Measurements from ENCODE around the gene DIS3. TPM values are rescaled to one million over a fixed set of nuclear protein-coding genes. Genes with fewer than 3 reads are reported as not detected.

The DIS3 gene
- total and polyA plus RNA-seq, 2 experiments from 2014 or later, result 37.7 to 45.1 TPM

- Histone ChIP-seq H4K20me1 (replicated peaks; ENCODE audit: insufficient read depth) (no peaks in the 10 kb centered on the region), H3K9me2 (ENCODE audit: insufficient read depth) (no peaks in the 10 kb centered on the region), H3K36me3 (ENCODE audit: insufficient read depth) (no peaks in the 10 kb centered on the region), H3K4me1 (ENCODE audit: insufficient read depth) (peaks cover 5% of the 10 kb centered on the region; the same call in 1 of the 2 replicates), H3F3A (replicated peaks; ENCODE audit: low read depth) (no peaks in the 10 kb centered on the region), H3K4me3 (no peak overlapping the region), H2AFZ (no peak overlapping the region), H3K4me2 (no peak overlapping the region), H3K79me2 (replicated peaks; ENCODE audit: insufficient read depth) (no peaks in the 10 kb centered on the region), H3K27ac (ENCODE audit: low read depth) (no peak overlapping the region), H3K27me3 (ENCODE audit: insufficient read depth) (no peaks in the 10 kb centered on the region)
- DNase-seq (ENCODE audit: low spot score), result no peak
- ATAC-seq, result no peak
- peaks cover 6% of the 10 kb centered on the region for H3K4me1 Mint-ChIP-seq
- peaks cover 9% of the 10 kb centered on the region; the same call in 2 of the 3 replicates for H3K36me3 Mint-ChIP-seq (ENCODE audit: low read depth)
- TF ChIP-seq JUNB (IDR thresholded peaks at IDR 0.05; ENCODE audit: unreplicated experiment), result no peak
- TF ChIP-seq EZH2phosphoT487 (IDR thresholded peaks at IDR 0.05; ENCODE audit: unreplicated experiment), result no peak
- no peak for TF ChIP-seq CTCF (conservative IDR thresholded peaks at IDR 0.05; ENCODE audit: low read depth in 2 of 2)
- TF ChIP-seq, protein P1, sequence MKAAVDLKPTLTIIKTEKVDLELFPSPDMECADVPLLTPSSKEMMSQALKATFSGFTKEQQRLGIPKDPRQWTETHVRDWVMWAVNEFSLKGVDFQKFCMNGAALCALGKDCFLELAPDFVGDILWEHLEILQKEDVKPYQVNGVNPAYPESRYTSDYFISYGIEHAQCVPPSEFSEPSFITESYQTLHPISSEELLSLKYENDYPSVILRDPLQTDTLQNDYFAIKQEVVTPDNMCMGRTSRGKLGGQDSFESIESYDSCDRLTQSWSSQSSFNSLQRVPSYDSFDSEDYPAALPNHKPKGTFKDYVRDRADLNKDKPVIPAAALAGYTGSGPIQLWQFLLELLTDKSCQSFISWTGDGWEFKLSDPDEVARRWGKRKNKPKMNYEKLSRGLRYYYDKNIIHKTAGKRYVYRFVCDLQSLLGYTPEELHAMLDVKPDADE (IDR thresholded peaks at IDR 0.05), result no peak
- TF ChIP-seq, protein P2, sequence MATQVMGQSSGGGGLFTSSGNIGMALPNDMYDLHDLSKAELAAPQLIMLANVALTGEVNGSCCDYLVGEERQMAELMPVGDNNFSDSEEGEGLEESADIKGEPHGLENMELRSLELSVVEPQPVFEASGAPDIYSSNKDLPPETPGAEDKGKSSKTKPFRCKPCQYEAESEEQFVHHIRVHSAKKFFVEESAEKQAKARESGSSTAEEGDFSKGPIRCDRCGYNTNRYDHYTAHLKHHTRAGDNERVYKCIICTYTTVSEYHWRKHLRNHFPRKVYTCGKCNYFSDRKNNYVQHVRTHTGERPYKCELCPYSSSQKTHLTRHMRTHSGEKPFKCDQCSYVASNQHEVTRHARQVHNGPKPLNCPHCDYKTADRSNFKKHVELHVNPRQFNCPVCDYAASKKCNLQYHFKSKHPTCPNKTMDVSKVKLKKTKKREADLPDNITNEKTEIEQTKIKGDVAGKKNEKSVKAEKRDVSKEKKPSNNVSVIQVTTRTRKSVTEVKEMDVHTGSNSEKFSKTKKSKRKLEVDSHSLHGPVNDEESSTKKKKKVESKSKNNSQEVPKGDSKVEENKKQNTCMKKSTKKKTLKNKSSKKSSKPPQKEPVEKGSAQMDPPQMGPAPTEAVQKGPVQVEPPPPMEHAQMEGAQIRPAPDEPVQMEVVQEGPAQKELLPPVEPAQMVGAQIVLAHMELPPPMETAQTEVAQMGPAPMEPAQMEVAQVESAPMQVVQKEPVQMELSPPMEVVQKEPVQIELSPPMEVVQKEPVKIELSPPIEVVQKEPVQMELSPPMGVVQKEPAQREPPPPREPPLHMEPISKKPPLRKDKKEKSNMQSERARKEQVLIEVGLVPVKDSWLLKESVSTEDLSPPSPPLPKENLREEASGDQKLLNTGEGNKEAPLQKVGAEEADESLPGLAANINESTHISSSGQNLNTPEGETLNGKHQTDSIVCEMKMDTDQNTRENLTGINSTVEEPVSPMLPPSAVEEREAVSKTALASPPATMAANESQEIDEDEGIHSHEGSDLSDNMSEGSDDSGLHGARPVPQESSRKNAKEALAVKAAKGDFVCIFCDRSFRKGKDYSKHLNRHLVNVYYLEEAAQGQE (IDR thresholded peaks at IDR 0.05; ENCODE audit: unreplicated experiment), result no peak
- no peak for TF ChIP-seq ZNF331 (CRISPR knock-in tag; IDR thresholded peaks at IDR 0.05; ENCODE audit: low read depth)
- TF ChIP-seq STAT1 (IDR thresholded peaks at IDR 0.05; ENCODE audit: unreplicated experiment), result no peak
- no peak for TF ChIP-seq POLR2AphosphoS5 (IDR thresholded peaks at IDR 0.05; ENCODE audit: low read depth)
- no peak for TF ChIP-seq CREB1 (CRISPR knock-in tag; IDR thresholded peaks at IDR 0.05; ENCODE audit: low read depth)
- TF ChIP-seq, protein P3, sequence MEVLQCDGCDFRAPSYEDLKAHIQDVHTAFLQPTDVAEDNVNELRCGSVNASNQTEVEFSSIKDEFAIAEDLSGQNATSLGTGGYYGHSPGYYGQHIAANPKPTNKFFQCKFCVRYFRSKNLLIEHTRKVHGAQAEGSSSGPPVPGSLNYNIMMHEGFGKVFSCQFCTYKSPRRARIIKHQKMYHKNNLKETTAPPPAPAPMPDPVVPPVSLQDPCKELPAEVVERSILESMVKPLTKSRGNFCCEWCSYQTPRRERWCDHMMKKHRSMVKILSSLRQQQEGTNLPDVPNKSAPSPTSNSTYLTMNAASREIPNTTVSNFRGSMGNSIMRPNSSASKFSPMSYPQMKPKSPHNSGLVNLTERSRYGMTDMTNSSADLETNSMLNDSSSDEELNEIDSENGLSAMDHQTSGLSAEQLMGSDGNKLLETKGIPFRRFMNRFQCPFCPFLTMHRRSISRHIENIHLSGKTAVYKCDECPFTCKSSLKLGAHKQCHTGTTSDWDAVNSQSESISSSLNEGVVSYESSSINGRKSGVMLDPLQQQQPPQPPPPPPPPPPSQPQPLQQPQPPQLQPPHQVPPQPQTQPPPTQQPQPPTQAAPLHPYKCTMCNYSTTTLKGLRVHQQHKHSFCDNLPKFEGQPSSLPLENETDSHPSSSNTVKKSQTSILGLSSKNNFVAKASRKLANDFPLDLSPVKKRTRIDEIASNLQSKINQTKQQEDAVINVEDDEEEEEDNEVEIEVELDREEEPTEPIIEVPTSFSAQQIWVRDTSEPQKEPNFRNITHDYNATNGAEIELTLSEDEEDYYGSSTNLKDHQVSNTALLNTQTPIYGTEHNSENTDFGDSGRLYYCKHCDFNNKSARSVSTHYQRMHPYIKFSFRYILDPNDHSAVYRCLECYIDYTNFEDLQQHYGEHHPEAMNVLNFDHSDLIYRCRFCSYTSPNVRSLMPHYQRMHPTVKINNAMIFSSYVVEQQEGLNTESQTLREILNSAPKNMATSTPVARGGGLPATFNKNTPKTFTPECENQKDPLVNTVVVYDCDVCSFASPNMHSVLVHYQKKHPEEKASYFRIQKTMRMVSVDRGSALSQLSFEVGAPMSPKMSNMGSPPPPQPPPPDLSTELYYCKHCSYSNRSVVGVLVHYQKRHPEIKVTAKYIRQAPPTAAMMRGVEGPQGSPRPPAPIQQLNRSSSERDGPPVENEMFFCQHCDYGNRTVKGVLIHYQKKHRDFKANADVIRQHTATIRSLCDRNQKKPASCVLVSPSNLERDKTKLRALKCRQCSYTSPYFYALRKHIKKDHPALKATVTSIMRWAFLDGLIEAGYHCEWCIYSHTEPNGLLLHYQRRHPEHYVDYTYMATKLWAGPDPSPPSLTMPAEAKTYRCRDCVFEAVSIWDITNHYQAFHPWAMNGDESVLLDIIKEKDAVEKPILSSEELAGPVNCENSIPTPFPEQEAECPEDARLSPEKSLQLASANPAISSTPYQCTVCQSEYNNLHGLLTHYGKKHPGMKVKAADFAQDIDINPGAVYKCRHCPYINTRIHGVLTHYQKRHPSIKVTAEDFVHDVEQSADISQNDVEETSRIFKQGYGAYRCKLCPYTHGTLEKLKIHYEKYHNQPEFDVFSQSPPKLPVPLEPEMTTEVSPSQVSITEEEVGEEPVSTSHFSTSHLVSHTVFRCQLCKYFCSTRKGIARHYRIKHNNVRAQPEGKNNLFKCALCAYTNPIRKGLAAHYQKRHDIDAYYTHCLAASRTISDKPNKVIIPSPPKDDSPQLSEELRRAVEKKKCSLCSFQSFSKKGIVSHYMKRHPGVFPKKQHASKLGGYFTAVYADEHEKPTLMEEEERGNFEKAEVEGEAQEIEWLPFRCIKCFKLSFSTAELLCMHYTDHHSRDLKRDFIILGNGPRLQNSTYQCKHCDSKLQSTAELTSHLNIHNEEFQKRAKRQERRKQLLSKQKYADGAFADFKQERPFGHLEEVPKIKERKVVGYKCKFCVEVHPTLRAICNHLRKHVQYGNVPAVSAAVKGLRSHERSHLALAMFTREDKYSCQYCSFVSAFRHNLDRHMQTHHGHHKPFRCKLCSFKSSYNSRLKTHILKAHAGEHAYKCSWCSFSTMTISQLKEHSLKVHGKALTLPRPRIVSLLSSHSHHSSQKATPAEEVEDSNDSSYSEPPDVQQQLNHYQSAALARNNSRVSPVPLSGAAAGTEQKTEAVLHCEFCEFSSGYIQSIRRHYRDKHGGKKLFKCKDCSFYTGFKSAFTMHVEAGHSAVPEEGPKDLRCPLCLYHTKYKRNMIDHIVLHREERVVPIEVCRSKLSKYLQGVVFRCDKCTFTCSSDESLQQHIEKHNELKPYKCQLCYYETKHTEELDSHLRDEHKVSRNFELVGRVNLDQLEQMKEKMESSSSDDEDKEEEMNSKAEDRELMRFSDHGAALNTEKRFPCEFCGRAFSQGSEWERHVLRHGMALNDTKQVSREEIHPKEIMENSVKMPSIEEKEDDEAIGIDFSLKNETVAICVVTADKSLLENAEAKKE (CRISPR knock-in tag; IDR thresholded peaks at IDR 0.05), result no peak
- no peak for TF ChIP-seq ZNF114 (CRISPR knock-in tag; IDR thresholded peaks at IDR 0.05)
- no peak for TF ChIP-seq NANOG (IDR thresholded peaks at IDR 0.05; ENCODE audit: borderline replicate concordance)
- TF ChIP-seq EZH2 (IDR thresholded peaks at IDR 0.05; ENCODE audit: low read depth, unreplicated experiment), result no peak
- H3K27me3 Mint-ChIP-seq (ENCODE audit: insufficient read depth, low read depth, poor library complexity), result no peaks in the 10 kb centered on the region
- no peak overlapping the region for H3K4me3 Mint-ChIP-seq
- no peak overlapping the region for H3K27ac Mint-ChIP-seq
- no peaks in the 10 kb centered on the region for H3K9me3 Mint-ChIP-seq
Observed at GRCh38 chr13:72823081-72823480, 41.4 kb upstream of the DIS3 start.

Measured in GM23338 (cell line).